Neural cell (in vitro differentiated cells): Measurements from ENCODE around the gene ANKRD33B. TPM values are rescaled to one million over a fixed set of nuclear protein-coding genes. Genes with fewer than 3 reads are reported as not detected.

Source experiments
- H2AFZ ChIP-seq: fragments of 200-600, 300-800 bp; sonication (generic), shearing (Covaris generic); 2 replicates; pipeline ENCODE4 v1.6.0; 2014; ENCODE audit warnings: low read depth, mild to moderate bottlenecking, antibody characterized with exemption, low read length, moderate library complexity
- H3F3A ChIP-seq: fragments of 200-600 bp; shearing (Covaris generic); 2 replicates; pipeline ENCODE4 v1.6.1; 2016; ENCODE audit warnings: mild to moderate bottlenecking, moderate library complexity, mixed read lengths, antibody characterized with exemption, low read length; ENCODE audit not compliant: insufficient read depth, poor library complexity, severe bottlenecking
- H3K27ac ChIP-seq: fragments of 200-600, 300-800 bp; sonication (generic), shearing (Covaris generic); 2 replicates; pipeline ENCODE4 v1.5.1; 2014; ENCODE audit warnings: mild to moderate bottlenecking, low read length, moderate library complexity
- H3K27me3 ChIP-seq: fragments of 300-800, 200-600 bp; sonication (generic), shearing (Covaris generic); 2 replicates; pipeline ENCODE4 v1.6.0; 2014; ENCODE audit warnings: mild to moderate bottlenecking, low read depth, low read length, moderate library complexity; ENCODE audit not compliant: insufficient read depth
- H3K36me3 ChIP-seq: fragments of 300-800, 200-600 bp; sonication (generic), shearing (Covaris generic); 2 replicates; pipeline ENCODE4 v1.5.1; 2014; ENCODE audit warnings: mild to moderate bottlenecking, antibody characterized with exemption, low read length, moderate library complexity; ENCODE audit not compliant: insufficient read depth
- H3K4me2 ChIP-seq: fragments of 300-800, 200-600 bp; sonication (generic), shearing (Covaris generic); 2 replicates; pipeline ENCODE4 v1.6.0; 2014; ENCODE audit warnings: mild to moderate bottlenecking, low read length
- H3K4me3 ChIP-seq: fragments of 300-800, 200-600 bp; sonication (generic), shearing (Covaris generic); 2 replicates; pipeline ENCODE4 v1.5.1; 2014; ENCODE audit warnings: mild to moderate bottlenecking, low read length, moderate library complexity
- H3K79me2 ChIP-seq: fragments of 200-600 bp; shearing (Covaris generic); replicated peaks from 2 replicates; pipeline ENCODE4 v1.6.0; 2014; ENCODE audit warnings: mild to moderate bottlenecking, low read length, moderate library complexity; ENCODE audit not compliant: insufficient read depth
- H3K9ac ChIP-seq: fragments of 300-800, 200-600 bp; sonication (generic), shearing (Covaris generic); 2 replicates; pipeline ENCODE4 v1.6.1; 2016; ENCODE audit warnings: mild to moderate bottlenecking, low read length, mixed read lengths
- H3K9me2 ChIP-seq: fragments of 200-600 bp; shearing (Covaris generic); 2 replicates; pipeline ENCODE4 v1.6.1; 2016; ENCODE audit warnings: mild to moderate bottlenecking, low read length, mixed read lengths; ENCODE audit not compliant: insufficient read depth
- H3K9me3 ChIP-seq: fragments of 200-600, 300-800 bp; sonication (generic), shearing (Covaris generic); 2 replicates; pipeline ENCODE4 v1.6.1; 2016; ENCODE audit warnings: mild to moderate bottlenecking, mixed run types, low read length, moderate library complexity, mixed read lengths
- H4K20me1 ChIP-seq: fragments of 200-600 bp; shearing (Covaris generic); 2 replicates; pipeline ENCODE4 v1.6.1; 2016; ENCODE audit warnings: mild to moderate bottlenecking, mixed run types; ENCODE audit not compliant: insufficient read depth
- CTCF ChIP-seq: fragments of 450-650 bp; IDR thresholded peaks from 2 replicates; pipeline ENCODE4 v1.5.1; 2014; ENCODE audit warnings: antibody characterized with exemption, mild to moderate bottlenecking, moderate library complexity; ENCODE audit not compliant: poor library complexity, severe bottlenecking
- EP300 ChIP-seq: fragments of 450-650 bp; conservative IDR thresholded peaks from 2 replicates; pipeline ENCODE4 v1.6.1; 2014; ENCODE audit warnings: antibody characterized with exemption, mild to moderate bottlenecking, moderate library complexity; ENCODE audit not compliant: poor library complexity, severe bottlenecking
- EZH2 ChIP-seq: fragments of 200-600, 300-800 bp; shearing (Covaris generic), sonication (generic); IDR thresholded peaks from 2 replicates; pipeline ENCODE4 v1.6.1; 2014; ENCODE audit warnings: antibody characterized with exemption, low read length, borderline replicate concordance, mild to moderate bottlenecking; ENCODE audit not compliant: insufficient read depth, poor library complexity, severe bottlenecking
- MXI1 ChIP-seq: fragments of 450-650 bp; conservative IDR thresholded peaks from 2 replicates; pipeline ENCODE4 v1.6.1; 2014; ENCODE audit warnings: antibody characterized with exemption, mild to moderate bottlenecking; ENCODE audit not compliant: poor library complexity, severe bottlenecking
- POLR2AphosphoS5 ChIP-seq: IDR thresholded peaks from 2 replicates; pipeline ENCODE4 v1.6.1; 2012
- RAD21 ChIP-seq: fragments of 450-650 bp; conservative IDR thresholded peaks from 2 replicates; pipeline ENCODE4 v1.6.1; 2014; ENCODE audit warnings: antibody characterized with exemption, mild to moderate bottlenecking, moderate library complexity
- REST ChIP-seq: IDR thresholded peaks from 2 replicates; pipeline ENCODE4 v1.6.1; 2012; ENCODE audit warnings: borderline replicate concordance
- SMC3 ChIP-seq: fragments of 450-650 bp; conservative IDR thresholded peaks from 2 replicates; pipeline ENCODE4 v1.6.1; 2014; ENCODE audit warnings: antibody characterized with exemption, mild to moderate bottlenecking, moderate library complexity; ENCODE audit not compliant: poor library complexity
- TAF1 ChIP-seq: IDR thresholded peaks from 2 replicates; pipeline ENCODE4 v1.6.1; 2012; ENCODE audit warnings: low read depth
- polyA plus RNA-seq: library from polyadenylated mRNA; depleted of rRNA; stranded (reverse); fragments of >200 nt; gene quantifications from 2 replicates; pipeline ENCODE4 v1.2.3, GENCODE V29; 2014

The ANKRD33B gene
- polyA plus RNA-seq, 1 donor from 2014 or later: not detected

- no peak overlapping the region for H3K4me3 ChIP-seq
- no peaks in the 10 kb centered on the region for H3K9me3 ChIP-seq
- TF ChIP-seq EZH2: no peak
- no peak for TF ChIP-seq TAF1
- TF ChIP-seq MXI1: no peak
- TF ChIP-seq SMC3: no peak
- TF ChIP-seq CTCF: no peak
- no peak for TF ChIP-seq RAD21
- TF ChIP-seq REST: no peak
- TF ChIP-seq EP300: no peak
- no peak for TF ChIP-seq POLR2AphosphoS5
- no peak overlapping the region for H2AFZ ChIP-seq
- no peaks in the 10 kb centered on the region for H4K20me1 ChIP-seq
- no peaks in the 10 kb centered on the region for H3K9me2 ChIP-seq
- H3K27ac ChIP-seq: no peak overlapping the region
- no peak overlapping the region for H3K4me2 ChIP-seq
- H3K27me3 ChIP-seq: peaks cover 28% of the 10 kb centered on the region
- H3K79me2 ChIP-seq: no peaks in the 10 kb centered on the region
- H3K36me3 ChIP-seq: no peaks in the 10 kb centered on the region
- H3F3A ChIP-seq: no peaks in the 10 kb centered on the region
- no peak overlapping the region for H3K9ac ChIP-seq
Measured at GRCh38 chr5:10559151-10559550, 4.7 kb upstream of the ANKRD33B start.

GRCh38 chr5:10559871-10560270, 4.0 kb upstream of the ANKRD33B start:
- no peak overlapping the region for H3K4me3 ChIP-seq

More at GRCh38 chr5:10559871-10560270, 4.0 kb upstream of the ANKRD33B start:
- H4K20me1 ChIP-seq: no peaks in the 10 kb centered on the region
- no peak overlapping the region for H3K4me2 ChIP-seq
- no peaks in the 10 kb centered on the region for H3K9me3 ChIP-seq
- H3K27ac ChIP-seq: no peak overlapping the region
- no peak overlapping the region for H2AFZ ChIP-seq
- no peaks in the 10 kb centered on the region for H3K9me2 ChIP-seq
- no peak overlapping the region for H3K9ac ChIP-seq
- no peak for TF ChIP-seq SMC3
- no peak for TF ChIP-seq MXI1
- no peak for TF ChIP-seq RAD21
- no peak for TF ChIP-seq EP300
- no peak for TF ChIP-seq TAF1
- TF ChIP-seq EZH2: no peak
- no peak for TF ChIP-seq REST
- TF ChIP-seq POLR2AphosphoS5: no peak
- TF ChIP-seq CTCF: no peak
- H3K79me2 ChIP-seq: no peaks in the 10 kb centered on the region
- no peaks in the 10 kb centered on the region for H3K36me3 ChIP-seq
- H3F3A ChIP-seq: no peaks in the 10 kb centered on the region
- peaks cover 34% of the 10 kb centered on the region for H3K27me3 ChIP-seq
